B cell (primary cell): ENCODE results near the gene APPBP2. TPM values are rescaled to one million over a fixed set of nuclear protein-coding genes. Genes with fewer than 3 reads are reported as not detected.

Experiments
- ATAC-seq: fragments of 200-7000 bp; cut with Tn5 transposase; one replicate; pipeline ENCODE4 v1.10.0; 2021; ENCODE audit warnings: low read depth, mild to moderate bottlenecking, moderate number of reproducible peaks, moderate library complexity
- CTCF ChIA-PET: fragments of 350-600 bp; sonication (Branson Sonifier 250); formaldehyde crosslinking; loops from one replicate; lab custom pipeline; 2021; ENCODE audit warnings: antibody characterized with exemption, inconsistent platforms; lab: Charles Lee
- POLR2A ChIA-PET: fragments of 350-600 bp; sonication (Branson Sonifier 250); formaldehyde crosslinking; loops from one replicate; lab custom pipeline; 2021; ENCODE audit warnings: antibody characterized with exemption; lab: Charles Lee
- DNase-seq: peaks from one replicate; pipeline ENCODE4 v3.0.0; 2013
- H2AFZ ChIP-seq: 2 replicates; pipeline ENCODE4 v1.6.1; 2012; ENCODE audit warnings: mild to moderate bottlenecking, low read depth, low read length; ENCODE audit not compliant: insufficient read depth, poor library complexity, severe bottlenecking
- H3K27ac ChIP-seq, 2 donors: 1 replicate in 1 of 2; 2 replicates in 1 of 2; pipeline ENCODE4 v1.5.1; 2012 to 2013; ENCODE audit warnings: low read length in 2 of 2, mild to moderate bottlenecking in 2 of 2, moderate library complexity in 1 of 2
- H3K27me3 ChIP-seq, 4 experiments: fragments of 200-600 bp in 1 of 4; sonication (generic) in 1 of 4; replicated peaks in 1 of 4; 1 replicate in 2 of 4; 2 replicates in 2 of 4; pipeline versions ENCODE4 v1.6.1 to v1.7.0; 2013 to 2016; ENCODE audit warnings: low read length in 3 of 4, mild to moderate bottlenecking in 2 of 4, mixed read lengths in 1 of 4, moderate library complexity in 1 of 4; ENCODE audit not compliant: insufficient read depth in 4 of 4, control insufficient read depth in 3 of 4; ENCODE audit errors: control extremely low read depth in 1 of 4
- H3K36me3 ChIP-seq, 2 experiments: replicated peaks in 1 of 2; 1 replicate in 1 of 2; 2 replicates in 1 of 2; pipeline versions ENCODE4 v1.6.1 to v1.7.1; 2013; ENCODE audit warnings: low read length in 1 of 2; ENCODE audit not compliant: insufficient read depth in 2 of 2, control insufficient read depth in 1 of 2; ENCODE audit errors: control extremely low read depth in 1 of 2, extremely low read depth in 1 of 2
- H3K4me1 ChIP-seq, 2 donors: fragments of 200-600 bp in 1 of 2; sonication (generic) in 1 of 2; 1 replicate in 1 of 2; 2 replicates in 1 of 2; pipeline versions ENCODE4 v1.5.1 to v1.6.1; 2013 to 2017; ENCODE audit warnings: low read length in 2 of 2; ENCODE audit not compliant: control insufficient read depth in 2 of 2, insufficient read depth in 2 of 2
- H3K4me2 ChIP-seq: replicated peaks from 2 replicates; pipeline ENCODE3; 2012; ENCODE audit warnings: mild to moderate bottlenecking, low read depth, low read length; ENCODE audit not compliant: poor library complexity, severe bottlenecking
- H3K4me3 ChIP-seq, 5 experiments: fragments of 200-600 bp in 1 of 5; sonication (generic) in 1 of 5; 1 replicate in 3 of 5; 2 replicates in 2 of 5; pipeline versions ENCODE4 v1.5.1 to v1.7.0; 2011 to 2016; ENCODE audit warnings: low read length in 4 of 5, mild to moderate bottlenecking in 4 of 5, low read depth in 2 of 5, control low read depth in 1 of 5, moderate library complexity in 1 of 5; ENCODE audit not compliant: insufficient read depth in 1 of 5; ENCODE audit errors: control extremely low read depth in 1 of 5, extremely low read depth in 1 of 5
- H3K79me2 ChIP-seq: fragments of 200-600 bp; sonication (generic); one replicate; pipeline ENCODE4 v1.6.0; 2016; ENCODE audit warnings: low read length; ENCODE audit not compliant: control insufficient read depth, insufficient read depth
- H3K9ac ChIP-seq: fragments of 200-600 bp; sonication (generic); 2 replicates; pipeline ENCODE4 v1.6.1; 2017; ENCODE audit warnings: mild to moderate bottlenecking, low read length, moderate library complexity
- H3K9me3 ChIP-seq, 3 donors: one replicate each; pipeline versions ENCODE4 v1.6.1 to v1.7.1; 2013; ENCODE audit warnings: low read length in 2 of 3; ENCODE audit not compliant: control insufficient read depth in 2 of 3, insufficient read depth in 1 of 3; ENCODE audit errors: control extremely low read depth in 1 of 3
- H4K20me1 ChIP-seq: 2 replicates; pipeline ENCODE4 v1.6.0; 2012; ENCODE audit warnings: mild to moderate bottlenecking, low read length; ENCODE audit not compliant: insufficient read depth, control insufficient read depth, poor library complexity, severe bottlenecking
- H3K27ac Mint-ChIP-seq: one replicate; pipeline ENCODE4 v1.8.0; 2021; ENCODE audit warnings: mixed read lengths
- H3K27me3 Mint-ChIP-seq: one replicate; pipeline ENCODE4 v1.8.0; 2021; ENCODE audit warnings: mixed read lengths
- H3K4me1 Mint-ChIP-seq: one replicate; pipeline ENCODE4 v1.8.0; 2021; ENCODE audit warnings: mixed read lengths
- H3K4me3 Mint-ChIP-seq: one replicate; pipeline ENCODE4 v1.8.0; 2021; ENCODE audit warnings: mixed read lengths
- H3K9me3 Mint-ChIP-seq: one replicate; pipeline ENCODE4 v1.8.0; 2022; ENCODE audit warnings: mixed read lengths; ENCODE audit not compliant: insufficient read depth
- CTCF ChIP-seq: fragments of 200-600 bp; IDR thresholded peaks from one replicate; pipeline ENCODE4 v1.8.0; 2022; ENCODE audit warnings: antibody characterized with exemption, mild to moderate bottlenecking
- EZH2 ChIP-seq: IDR thresholded peaks from 2 replicates; pipeline ENCODE4 v1.6.1; 2012; ENCODE audit warnings: borderline replicate concordance, low read depth, mild to moderate bottlenecking, moderate library complexity, low read length; ENCODE audit not compliant: insufficient read depth, poor library complexity, severe bottlenecking
- WGBS: methylation state at CpG from one replicate; pipeline ENCODE4 v1.1.5; 2013; ENCODE audit warnings: missing lambda C conversion rate; ENCODE audit not compliant: insufficient coverage; 5-methylcytosine and 5-hydroxymethylcytosine counted together
- intact Hi-C: fragments of 100-400 bp; cut with micrococcal nuclease; formaldehyde crosslinking; loops from one replicate; pipeline ENCODE4 v1.10.0; 2022
- polyA plus RNA-seq: library from polyadenylated mRNA; depleted of rRNA; stranded (reverse); fragments of >200 nt; gene quantifications from 2 replicates; pipeline ENCODE4 v1.2.3, GENCODE V29; 2012
- total RNA-seq, 2 donors: library from RNA; stranded (reverse); fragments of 120-200 nt in 1 of 2; gene quantifications; 1 replicate in 1 of 2; 2 replicates in 1 of 2; pipeline versions ENCODE4 v1.2.3 to v1.2.4, GENCODE V29; 2013 to 2022

Gene APPBP2
- total and polyA plus RNA-seq, 2 donors (not counting 1 experiment from before 2014, with no cell fraction given): 6.3 to 38.8 TPM

- POLR2A ChIA-PET: no interaction called here
- CTCF ChIA-PET: no interaction called here
- DNase-seq: no peak
These were observed 82.3 kb downstream of the APPBP2 start for GRCh38 chr17:60443713-60444112.

More at GRCh38 chr17:60443713-60444112, 82.3 kb downstream of the APPBP2 start:
- Histone ChIP-seq H3K9ac (no peak overlapping the region), H3K4me2 (no peak overlapping the region), H3K36me3 (peaks cover 5 to 12% of the 10 kb centered on the region in 2 experiments), H3K27me3 (no peaks in the 10 kb centered on the region), H3K4me3 (no peak overlapping the region), H2AFZ (no peak overlapping the region), H3K9me3 (no peaks in the 10 kb centered on the region), H4K20me1 (no peaks in the 10 kb centered on the region), H3K79me2 (no peaks in the 10 kb centered on the region), H3K27ac (no peak overlapping the region), H3K4me1 (no peaks in the 10 kb centered on the region)
- Mint-ChIP-seq H3K4me1 (peaks cover 2% of the 10 kb centered on the region), H3K27ac (no peak overlapping the region), H3K9me3 (no peaks in the 10 kb centered on the region), H3K4me3 (no peak overlapping the region), H3K27me3 (no peaks in the 10 kb centered on the region)
- no peak for ATAC-seq
- intact Hi-C loops: no loop called here
- TF ChIP-seq EZH2 (no peak), CTCF (no peak)
- 98% methylated on average over 6 of the region's 6 CpGs for WGBS
